PC-9 (cell line): ENCODE results near the gene SUPV3L1.

Source experiments
- CTCF ChIP-seq: fragments of 200-600 bp; sonication (generic); conservative IDR thresholded peaks from 2 replicates; pipeline ENCODE4 v1.6.1; 2017; ENCODE audit warnings: mixed run types, antibody characterized with exemption, mild to moderate bottlenecking, moderate library complexity
- EZH2 ChIP-seq: fragments of 200-600 bp; sonication (generic); IDR thresholded peaks from 2 replicates; pipeline ENCODE4 v1.8.0; 2017; ENCODE audit warnings: antibody characterized with exemption, low read depth

GRCh38 chr10:69240455-69240854, 60.4 kb downstream of the SUPV3L1 start:
- TF ChIP-seq CTCF (no peak), EZH2 (no peak)
